HG03342 (cell line): ENCODE data around the gene ODR4.
"Not testable (repeated sequence)": the region's sequence is repeated elsewhere in the genome, so short reads cannot be mapped to it uniquely, and the experiment has no call there.

Source experiments
- ATAC-seq: cut with Tn5 transposase; IDR thresholded peaks from one replicate; pipeline ENCODE4 v1.9.1; 2021; ENCODE audit warnings: mild to moderate bottlenecking, moderate library complexity; ENCODE audit not compliant: unreplicated experiment

Gene ODR4

GRCh38 chr1:186420923-186421322 lies 45.3 kb downstream of the ODR4 start:
- peak; percentile 94 for ATAC-seq

- no peak for ATAC-seq
Measured at GRCh38 chr1:186421446-186421845, 45.8 kb downstream of the ODR4 start.

- no peak for ATAC-seq
Measured at GRCh38 chr1:186424539-186424938, 48.9 kb downstream of the ODR4 start.

- no peak for ATAC-seq
Measured at GRCh38 chr1:186426118-186426517, 50.5 kb downstream of the ODR4 start.

GRCh38 chr1:186429017-186429416 lies 53.4 kb downstream of the ODR4 start:
- no peak for ATAC-seq

GRCh38 chr1:186435336-186435735 lies 59.7 kb downstream of the ODR4 start:
- ATAC-seq, result no peak

- no peak for ATAC-seq
Measured at GRCh38 chr1:186438567-186438966, 62.9 kb downstream of the ODR4 start.

GRCh38 chr1:186440584-186440983 lies 64.9 kb downstream of the ODR4 start:
- ATAC-seq, result no peak

GRCh38 chr1:186442651-186443375 lies 67.2 kb downstream of the ODR4 start:
- ATAC-seq, result no peak

GRCh38 chr1:186443638-186444037 lies 68.0 kb downstream of the ODR4 start:
- ATAC-seq, result peak; percentile 49

GRCh38 chr1:186446152-186446551 lies 70.5 kb downstream of the ODR4 start:
- ATAC-seq, result no peak

GRCh38 chr1:186454981-186455380 lies 79.3 kb downstream of the ODR4 start:
- ATAC-seq, result no peak

- ATAC-seq, result peak; percentile 33
Measured at GRCh38 chr1:186456729-186457255, 81.2 kb downstream of the ODR4 start.

- ATAC-seq, result not testable (repeated sequence)
Measured at GRCh38 chr1:186459161-186459560, 83.5 kb downstream of the ODR4 start.

GRCh38 chr1:186461014-186461413 lies 85.4 kb downstream of the ODR4 start, which contains the start of gene PDC:
Gene PDC, minus strand, starts transcription at chr1:186461114. Its CDS starts 11,655 bp downstream, at chr1:186449459.
- ATAC-seq, result no peak

- ATAC-seq, result no peak
Measured at GRCh38 chr1:186463511-186463910, 87.9 kb downstream of the ODR4 start.

- no peak for ATAC-seq
Measured at GRCh38 chr1:186463926-186464325, 88.3 kb downstream of the ODR4 start.

GRCh38 chr1:186465491-186465890 lies 89.9 kb downstream of the ODR4 start:
- ATAC-seq, result not testable (repeated sequence)

- no peak for ATAC-seq
Measured at GRCh38 chr1:186465946-186466345, 90.3 kb downstream of the ODR4 start.
